GM12878 (cell line): ENCODE measurements around the gene DIDO1. TPM values are rescaled to one million over a fixed set of nuclear protein-coding genes. Genes with fewer than 3 reads are reported as not detected.

Source experiments
- ATAC-seq: fragments of 200-7000 bp; cut with Tn5 transposase; 3 replicates; pipeline ENCODE4 v1.9.1; 2020; ENCODE audit warnings: mild to moderate bottlenecking, moderate library complexity
- BruUV-seq: library from RNA; stranded (reverse); fragments of 400-500 nt; replicated peaks from 2 replicates; lab custom pipeline; 2021; lab: Mats Ljungman, UMichigan
- CTCF ChIA-PET: fragments of 300-600 bp; sonication (Branson Sonifier 250); formaldehyde crosslinking; extraction: SDS; loops from one replicate; lab custom pipeline; 2021; ENCODE audit warnings: inconsistent platforms; lab: Yijun Ruan, JAX
- POLR2A ChIA-PET: fragments of 350-600 bp; formaldehyde crosslinking; extraction: SDS; loops from one replicate; lab custom pipeline; 2021; ENCODE audit warnings: inconsistent platforms; lab: Charles Lee
- RAD21 ChIA-PET: fragments of 300-600 bp; sonication (Branson Sonifier 250); formaldehyde crosslinking; loops from one replicate; lab custom pipeline; 2023; ENCODE audit warnings: antibody characterized with exemption; ENCODE audit not compliant: unreplicated experiment; lab: Charles Lee
- SMC1A ChIA-PET: fragments of 300-600 bp; sonication (Branson Sonifier 250); formaldehyde crosslinking; loops from one replicate; lab custom pipeline; 2023; ENCODE audit not compliant: unreplicated experiment, uncharacterized antibody; lab: Charles Lee
- DNase-seq: peaks from one replicate; pipeline ENCODE4 v3.0.0-alpha.2; 2011; ENCODE audit warnings: low read depth, low spot score
- FAIRE-seq: peaks from 3 replicates; lab custom pipeline; 2011; peaks lifted over from hg19 to GRCh38; lab: Jason Lieb, UNC
- H2AFZ ChIP-seq: 2 replicates; pipeline ENCODE4 v1.6.0; 2011; ENCODE audit warnings: low read depth, low read length, control low read depth; ENCODE audit not compliant: control insufficient read depth
- H3K27ac ChIP-seq: 2 replicates; pipeline ENCODE4 v1.5.1; 2011; ENCODE audit warnings: control low read depth; ENCODE audit not compliant: control insufficient read depth, insufficient read depth
- H3K27me3 ChIP-seq, 2 experiments: replicated peaks in 1 of 2; 2 replicates each; pipeline versions ENCODE4 v1.6.0 to v1.6.1; 2011; ENCODE audit warnings: low read length in 1 of 2; ENCODE audit not compliant: control insufficient read depth in 2 of 2, insufficient read depth in 2 of 2
- H3K36me3 ChIP-seq, 2 experiments: 2 replicates each; pipeline ENCODE4 v1.5.1; 2011; ENCODE audit warnings: low read length in 1 of 2; ENCODE audit not compliant: control insufficient read depth in 2 of 2, insufficient read depth in 2 of 2
- H3K4me1 ChIP-seq: 2 replicates; pipeline ENCODE4 v1.6.1; 2011; ENCODE audit warnings: mild to moderate bottlenecking, low read length, moderate library complexity, mixed read lengths; ENCODE audit not compliant: control insufficient read depth, insufficient read depth
- H3K4me2 ChIP-seq: 2 replicates; pipeline ENCODE4 v1.6.0; 2011; ENCODE audit warnings: control low read depth; ENCODE audit not compliant: control insufficient read depth, insufficient read depth
- H3K4me3 ChIP-seq: fragments of 200-600 bp; sonication (generic); 2 replicates; pipeline ENCODE4 v1.5.1; 2016
- H3K79me2 ChIP-seq: 2 replicates; pipeline ENCODE4 v1.6.0; 2011; ENCODE audit warnings: low read length; ENCODE audit not compliant: control insufficient read depth, insufficient read depth
- H3K9ac ChIP-seq: 2 replicates; pipeline ENCODE4 v1.8.0; 2011; ENCODE audit warnings: low read length, control low read depth, mixed read lengths; ENCODE audit not compliant: control insufficient read depth, insufficient read depth
- H3K9me3 ChIP-seq: replicated peaks from 3 replicates; pipeline ENCODE4 v1.5.1; 2011; ENCODE audit warnings: mild to moderate bottlenecking, low read length; ENCODE audit not compliant: control insufficient read depth, insufficient read depth
- H4K20me1 ChIP-seq: 2 replicates; pipeline ENCODE4 v1.6.0; 2011; ENCODE audit not compliant: control insufficient read depth, insufficient read depth
- ATF3 ChIP-seq: IDR thresholded peaks from 2 replicates; pipeline ENCODE4 v1.6.1; 2011; ENCODE audit warnings: low read depth, mild to moderate bottlenecking, low read length, moderate library complexity, borderline replicate concordance; ENCODE audit errors: extremely low read depth
- BHLHE40 ChIP-seq, 2 experiments: fragments of 450-650 bp in 1 of 2; IDR thresholded peaks; 2 replicates each; pipeline ENCODE4 v1.6.1; 2011 to 2017; ENCODE audit warnings: low read depth in 2 of 2, borderline replicate concordance in 1 of 2, improper control_type of control experiment in 1 of 2, low read length in 1 of 2, mild to moderate bottlenecking in 1 of 2
- CHD4 ChIP-seq: fragments of 200-600 bp; sonication (generic); IDR thresholded peaks from 2 replicates; pipeline ENCODE4 v1.6.1; 2016; ENCODE audit warnings: mild to moderate bottlenecking
- CUX1 ChIP-seq: IDR thresholded peaks from 2 replicates; pipeline ENCODE4 v1.6.1; 2012; ENCODE audit warnings: improper control_type of control experiment, low read depth, low read length; ENCODE audit not compliant: insufficient replicate concordance
- DPF2 ChIP-seq: fragments of 450-650 bp; IDR thresholded peaks from 2 replicates; pipeline ENCODE4 v1.6.1; 2017; ENCODE audit warnings: mild to moderate bottlenecking
- HCFC1 ChIP-seq: fragments of 150-350 bp; IDR thresholded peaks from 2 replicates; pipeline ENCODE4 v1.6.1; 2014; ENCODE audit warnings: low read length
- HSF1 ChIP-seq: fragments of 150-350 bp; IDR thresholded peaks from 2 replicates; pipeline ENCODE4 v1.6.1; 2014; ENCODE audit warnings: mild to moderate bottlenecking, low read depth, low read length
- LARP7 ChIP-seq: fragments of 450-650 bp; IDR thresholded peaks from 2 replicates; pipeline ENCODE4 v1.6.1; 2017; ENCODE audit warnings: mild to moderate bottlenecking
- MEF2A ChIP-seq: IDR thresholded peaks from 2 replicates; pipeline ENCODE4 v1.6.1; 2011; ENCODE audit warnings: low read depth, mild to moderate bottlenecking, low read length, moderate library complexity; ENCODE audit not compliant: insufficient read depth
- MTA2 ChIP-seq: fragments of 450-650 bp; IDR thresholded peaks from 2 replicates; pipeline ENCODE4 v1.6.1; 2016; ENCODE audit warnings: low read depth, mild to moderate bottlenecking, moderate library complexity
- RFX5 ChIP-seq: IDR thresholded peaks from 2 replicates; pipeline ENCODE4 v1.6.1; 2011; ENCODE audit warnings: low read depth, low read length, improper control_type of control experiment
- SMC3 ChIP-seq: IDR thresholded peaks from 2 replicates; pipeline ENCODE4 v1.6.1; 2011; ENCODE audit warnings: low read length, improper control_type of control experiment, borderline replicate concordance
- SUZ12 ChIP-seq: fragments of 200-600 bp; sonication (generic); IDR thresholded peaks from one replicate; pipeline ENCODE4 v1.6.1; 2018; ENCODE audit warnings: antibody characterized with exemption, mild to moderate bottlenecking; ENCODE audit not compliant: unreplicated experiment
- ZSCAN29 ChIP-seq: fragments of 450-650 bp; IDR thresholded peaks from 2 replicates; pipeline ENCODE4 v1.6.1; 2017; ENCODE audit warnings: mild to moderate bottlenecking, moderate library complexity
- ZZZ3 ChIP-seq: IDR thresholded peaks from 2 replicates; pipeline ENCODE4 v1.6.1; 2011; ENCODE audit warnings: low read depth; ENCODE audit not compliant: control insufficient read depth, insufficient read length
- WGBS: methylation state at CpG from one replicate; pipeline ENCODE4 v1.1.6; 2016; ENCODE audit warnings: low lambda C conversion rate; ENCODE audit not compliant: insufficient replicate concordance, insufficient coverage; ENCODE audit errors: missing lambda C conversion rate; 5-methylcytosine and 5-hydroxymethylcytosine counted together
- in situ Hi-C: fragments of 300-500 bp; cut with MboI; formaldehyde crosslinking; loops from 9 replicates; pipeline ENCODE4 v1.14.3; 2018; ENCODE audit warnings: mixed read lengths
- intact Hi-C: fragments of 100-400 bp; cut with micrococcal nuclease; formaldehyde crosslinking; loops from one replicate; pipeline ENCODE4 v1.14.2; 2022; ENCODE audit not compliant: unreplicated experiment
- polyA plus RNA-seq, 11 experiments: library from polyadenylated mRNA; depleted of rRNA in 4 of 11; unstranded in 6 of 11; stranded (reverse) in 5 of 11; fragments of >200 nt; fragmentation: Nextera tagmentation in 4 of 11; fragmentation: Illumina TruSeq in 1 of 11; extraction: Ambion mirVana in 4 of 11; extraction: Trizol in 1 of 11; gene quantifications; 1 replicate in 1 of 11; 2 replicates in 10 of 11; pipeline versions ENCODE4 v1.2.1 to v1.2.3, GENCODE V29; 2011 to 2016; ENCODE audit warnings: inconsistent platforms in 2 of 11, missing spikeins in 2 of 11, low read depth in 1 of 11
- total RNA-seq, 4 experiments: library from RNA; depleted of rRNA in 3 of 4; stranded (reverse); fragments of >200 nt in 3 of 4; fragmentation: Illumina TruSeq in 1 of 4; extraction: Trizol in 1 of 4; gene quantifications; 2 replicates each; pipeline versions ENCODE4 v1.2.1 to v1.2.3, GENCODE V29; 2013 to 2021
- TF ChIP-seq, protein P1 (sequence below): fragments of 450-650 bp; conservative IDR thresholded peaks from 2 replicates; pipeline ENCODE4 v1.6.1; 2017; ENCODE audit warnings: mild to moderate bottlenecking, moderate library complexity

DIDO1 gene
- total and polyA plus RNA-seq, 10 of the 15 experiments (the other 5 are each of a cell fraction or from before 2014, with no cell fraction given): 5.5 to 56.4 (median 38.4) TPM

- ChIA-PET POLR2A (no interaction called here), SMC1A (no interaction called here), RAD21 (no interaction called here), CTCF (interaction anchor here (1.1 to 1.2 kb wide), 2 partner anchors 14 to 120 kb away, joined by 3 to 4 read pairs; no protein-coding TSS in a partner anchor)
- BruUV-seq: no TSS peak
- Histone ChIP-seq H3K4me2 (no peak overlapping the region), H3K9me3 (no peaks in the 10 kb centered on the region), H3K27ac (no peak overlapping the region), H3K4me3 (no peak overlapping the region), H3K79me2 (no peaks in the 10 kb centered on the region), H3K36me3 (peaks cover 26 to 30% of the 10 kb centered on the region in 2 experiments), H4K20me1 (no peaks in the 10 kb centered on the region; the same call in 1 of the 2 replicates), H3K4me1 (no peaks in the 10 kb centered on the region), H2AFZ (no peak overlapping the region), H3K27me3 (no peaks in the 10 kb centered on the region), H3K9ac (no peak overlapping the region)
- ATAC-seq (no peak), DNase-seq (no peak), FAIRE-seq (no peak)
- 97% methylated on average over 8 of the region's 8 CpGs for WGBS
- in situ Hi-C loops (no loop called here), intact Hi-C loops (no loop called here)
- no peak for TF ChIP-seq ZSCAN29
- TF ChIP-seq SMC3: no peak
- TF ChIP-seq, protein P1, sequence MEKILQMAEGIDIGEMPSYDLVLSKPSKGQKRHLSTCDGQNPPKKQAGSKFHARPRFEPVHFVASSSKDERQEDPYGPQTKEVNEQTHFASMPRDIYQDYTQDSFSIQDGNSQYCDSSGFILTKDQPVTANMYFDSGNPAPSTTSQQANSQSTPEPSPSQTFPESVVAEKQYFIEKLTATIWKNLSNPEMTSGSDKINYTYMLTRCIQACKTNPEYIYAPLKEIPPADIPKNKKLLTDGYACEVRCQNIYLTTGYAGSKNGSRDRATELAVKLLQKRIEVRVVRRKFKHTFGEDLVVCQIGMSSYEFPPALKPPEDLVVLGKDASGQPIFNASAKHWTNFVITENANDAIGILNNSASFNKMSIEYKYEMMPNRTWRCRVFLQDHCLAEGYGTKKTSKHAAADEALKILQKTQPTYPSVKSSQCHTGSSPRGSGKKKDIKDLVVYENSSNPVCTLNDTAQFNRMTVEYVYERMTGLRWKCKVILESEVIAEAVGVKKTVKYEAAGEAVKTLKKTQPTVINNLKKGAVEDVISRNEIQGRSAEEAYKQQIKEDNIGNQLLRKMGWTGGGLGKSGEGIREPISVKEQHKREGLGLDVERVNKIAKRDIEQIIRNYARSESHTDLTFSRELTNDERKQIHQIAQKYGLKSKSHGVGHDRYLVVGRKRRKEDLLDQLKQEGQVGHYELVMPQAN: no peak
- TF ChIP-seq DPF2: no peak
- TF ChIP-seq SUZ12: no peak
- no peak for TF ChIP-seq RFX5
- no peak for TF ChIP-seq CUX1
- TF ChIP-seq BHLHE40 (IDR thresholded peaks at IDR 0.05; ENCODE audit: borderline replicate concordance in 1 of 2, low read depth in 2 of 2, low read length in 1 of 2): no peak
- no peak for TF ChIP-seq ATF3
- TF ChIP-seq CHD4: no peak
- TF ChIP-seq HSF1: no peak
- no peak for TF ChIP-seq ZZZ3
- no peak for TF ChIP-seq LARP7
- no peak for TF ChIP-seq MEF2A
- no peak for TF ChIP-seq MTA2
- no peak for TF ChIP-seq HCFC1
These were observed 36.9 kb downstream of the DIDO1 start for GRCh38 chr20:62889411-62889810.
